Kidney glomerular epithelial cell (primary cell): ENCODE data around the gene NEAT1.

Source experiments
- DNase-seq: peaks from one replicate; lab custom pipeline; 2025; lab: John Stamatoyannopoulos, UW

NEAT1 gene

DNA sequence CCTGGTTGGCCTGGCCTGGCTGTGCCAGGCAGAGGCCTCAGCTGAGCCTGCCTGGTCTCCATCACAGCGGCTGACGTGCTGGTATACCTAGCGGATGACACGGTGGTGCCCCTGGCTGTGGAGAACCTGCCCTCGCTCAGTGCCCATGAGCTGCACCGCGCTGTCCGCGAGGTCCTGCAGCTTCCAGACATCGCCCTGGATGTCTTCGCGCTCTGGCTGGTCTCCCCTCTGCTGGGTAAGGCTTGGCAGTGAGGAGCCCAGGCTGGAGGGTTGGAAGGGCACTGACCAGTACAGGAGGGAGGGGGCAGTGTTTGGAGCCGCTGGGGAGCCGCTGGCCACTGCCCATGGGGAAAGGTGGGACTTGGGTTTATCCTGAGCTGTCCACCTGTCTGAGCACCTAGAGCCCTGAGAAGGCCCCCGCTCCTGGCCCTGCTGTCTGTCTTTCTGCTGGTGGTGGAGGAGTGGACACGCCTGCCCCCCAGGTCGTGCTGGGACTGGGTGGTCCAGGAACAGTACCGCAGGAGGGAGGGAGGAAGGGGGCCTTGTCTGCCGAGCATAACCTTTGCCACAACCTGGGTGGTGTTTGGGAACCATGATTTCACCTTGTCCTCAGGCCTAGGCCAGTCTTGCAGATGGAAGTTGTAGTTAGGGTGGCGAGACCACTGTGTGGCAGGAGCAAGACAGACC lies 33.2 kb upstream of the NEAT1 start:
- no peak for DNase-seq

DNA sequence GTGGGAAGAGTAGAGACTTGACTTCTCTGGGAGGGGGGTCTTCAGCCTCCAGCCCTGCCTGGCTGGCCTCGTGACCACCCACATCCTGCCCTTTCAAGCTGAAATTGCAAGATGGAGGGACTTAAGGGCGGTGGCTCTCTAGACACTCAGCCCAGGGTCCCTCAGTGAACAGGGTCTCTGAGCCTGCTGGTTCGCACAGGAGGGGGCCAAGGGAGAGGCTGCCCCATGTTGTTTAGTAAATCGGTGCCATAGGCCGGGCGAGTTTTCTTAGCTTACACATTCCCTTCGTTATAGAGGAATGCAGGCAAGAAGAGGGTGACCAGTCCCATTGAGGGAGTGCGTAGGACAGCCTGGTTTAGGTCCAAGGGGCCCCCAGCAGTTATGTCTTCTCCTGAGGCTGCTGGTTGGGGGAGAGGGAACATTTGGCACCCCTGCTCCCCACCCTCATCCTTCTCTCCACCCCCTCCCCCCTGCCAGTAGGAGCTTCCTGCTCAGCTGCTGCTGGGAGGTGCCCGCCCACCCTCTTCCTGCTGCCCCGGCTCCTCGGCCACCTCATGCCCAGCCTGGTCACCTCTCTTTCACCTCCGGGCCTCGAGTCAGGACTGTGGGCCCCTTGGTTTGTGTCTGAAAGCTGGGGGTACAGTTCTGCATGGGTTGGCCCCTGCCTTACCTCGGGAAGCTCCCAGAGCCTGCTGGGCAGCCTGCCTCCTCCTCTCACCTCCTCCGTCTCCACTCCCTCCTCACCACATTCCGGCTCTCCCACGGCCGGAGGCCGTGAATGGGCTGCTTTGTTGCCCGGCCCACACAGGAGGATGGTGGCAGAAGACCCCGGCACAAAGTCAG lies 32.3 kb upstream of the NEAT1 start:
- no peak for DNase-seq

DNA sequence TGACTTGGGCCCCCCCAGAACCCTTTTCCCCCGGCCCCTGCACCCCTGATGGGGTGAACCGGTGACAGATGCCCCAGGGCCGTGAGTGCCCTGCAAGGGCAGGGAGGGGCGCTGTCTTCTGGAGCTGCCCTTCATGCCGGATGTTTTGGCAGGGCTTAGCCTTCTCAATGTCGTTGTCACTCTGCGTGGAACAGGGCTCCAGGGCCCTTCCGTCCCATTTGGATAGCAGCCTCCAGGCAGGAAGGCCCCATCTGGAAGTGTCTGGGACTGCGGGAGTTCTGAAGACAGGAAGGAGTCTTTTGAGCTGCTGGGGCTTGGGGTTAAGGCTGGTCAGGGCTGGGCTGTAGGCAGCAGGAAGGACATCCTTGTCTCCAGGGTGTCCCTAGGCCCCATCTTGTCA lies 31.6 kb upstream of the NEAT1 start:
- DNase-seq = no peak

DNA sequence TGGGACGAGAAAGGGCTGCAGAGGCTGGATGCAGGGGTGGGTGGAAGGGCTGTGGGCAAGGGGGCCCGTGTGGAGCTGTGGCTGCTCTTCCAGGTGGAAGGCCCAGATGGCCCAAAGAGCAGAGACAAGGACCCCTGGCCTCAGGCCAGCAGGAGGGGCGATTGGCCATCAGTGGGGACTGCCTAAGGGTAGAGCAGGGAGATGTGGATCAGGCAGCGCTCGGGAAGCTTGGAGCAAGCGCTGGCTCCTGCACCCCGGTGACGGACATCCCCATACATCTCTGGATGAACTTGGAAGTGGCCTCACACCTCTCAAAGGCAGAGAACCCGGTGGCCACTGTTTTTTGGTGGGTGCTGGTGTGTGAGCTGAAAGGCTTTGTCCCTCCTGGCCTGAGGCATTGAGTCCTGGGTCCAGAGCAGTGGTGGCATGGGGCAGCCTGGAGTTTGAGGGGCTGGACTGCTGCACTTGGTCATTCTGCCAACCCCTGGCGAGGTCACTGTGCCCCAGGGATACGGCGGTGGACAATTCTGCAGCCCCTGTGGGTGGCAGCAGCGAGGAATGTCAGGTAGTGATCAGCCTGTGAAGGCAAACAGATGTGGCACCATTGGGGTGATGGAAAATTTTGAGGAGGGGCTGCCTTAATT lies 30.3 kb upstream of the NEAT1 start:
- no peak for DNase-seq

DNA sequence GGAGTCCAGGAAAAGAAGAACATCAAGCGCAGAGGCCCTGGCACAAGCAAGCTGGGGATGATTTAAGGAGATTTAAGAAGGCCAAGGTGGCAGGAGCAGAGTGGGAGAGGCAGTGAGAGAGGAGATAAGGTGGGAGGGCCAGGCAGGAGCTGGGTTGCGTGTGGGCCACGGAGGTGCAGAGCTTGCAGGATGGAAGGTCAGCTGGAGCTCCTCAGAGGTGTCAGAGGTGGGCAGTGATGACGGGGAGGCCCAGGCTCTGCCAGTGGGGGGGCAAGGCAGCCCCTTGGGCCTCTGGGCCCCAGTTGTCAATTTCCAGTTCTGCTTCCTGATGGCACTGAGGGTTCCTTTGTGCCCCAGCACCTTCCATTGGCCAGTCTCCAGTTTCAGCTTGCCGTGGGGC lies 29.7 kb upstream of the NEAT1 start:
- DNase-seq = no peak

DNA sequence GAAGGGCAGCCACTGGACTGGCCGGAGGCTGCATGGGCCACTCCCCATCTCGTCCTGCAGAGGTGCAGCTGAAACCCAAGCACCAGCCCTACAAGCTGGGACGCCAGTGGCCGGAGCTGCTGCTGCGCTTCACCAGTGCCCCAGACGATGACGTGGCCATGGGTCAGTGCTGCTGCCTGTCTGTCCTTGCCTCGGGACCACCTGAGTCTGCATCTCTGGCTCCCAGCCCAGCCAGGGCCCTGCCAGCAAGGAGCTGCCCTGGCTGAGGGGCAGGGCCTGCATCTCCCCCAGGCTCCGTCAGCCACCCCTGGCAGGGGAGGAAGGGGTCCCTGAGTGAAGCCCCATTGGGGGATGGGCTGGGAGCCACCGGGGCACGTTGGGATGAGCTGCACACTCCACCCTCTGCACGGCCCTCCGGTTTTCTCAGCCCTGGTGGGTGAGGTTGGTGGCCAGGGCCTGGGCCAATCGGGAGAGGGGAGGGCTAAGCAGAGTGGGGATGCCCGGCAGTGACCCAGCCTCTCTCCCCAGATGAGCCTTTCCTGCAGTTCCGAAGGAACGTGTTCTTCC lies 29.0 kb upstream of the NEAT1 start:
- DNase-seq = no peak

DNA sequence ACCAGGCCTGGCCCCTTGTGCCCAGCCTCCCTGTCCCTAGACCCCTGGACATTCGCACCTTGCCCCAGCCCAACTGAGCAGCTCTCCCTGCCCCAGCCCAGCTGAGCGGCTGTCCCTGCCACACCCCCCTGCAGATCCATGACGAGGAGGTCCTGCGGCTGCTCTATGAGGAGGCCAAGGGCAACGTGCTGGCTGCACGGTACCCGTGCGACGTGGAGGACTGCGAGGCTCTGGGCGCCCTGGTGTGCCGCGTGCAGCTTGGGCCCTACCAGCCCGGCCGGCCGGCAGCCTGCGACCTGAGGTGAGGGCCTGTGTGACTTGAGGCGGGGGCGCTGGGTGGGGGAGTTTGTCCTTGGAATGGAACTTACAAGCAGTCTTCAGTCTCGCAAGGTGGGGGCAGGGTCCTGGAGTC lies 28.5 kb upstream of the NEAT1 start:
- DNase-seq = no peak

DNA sequence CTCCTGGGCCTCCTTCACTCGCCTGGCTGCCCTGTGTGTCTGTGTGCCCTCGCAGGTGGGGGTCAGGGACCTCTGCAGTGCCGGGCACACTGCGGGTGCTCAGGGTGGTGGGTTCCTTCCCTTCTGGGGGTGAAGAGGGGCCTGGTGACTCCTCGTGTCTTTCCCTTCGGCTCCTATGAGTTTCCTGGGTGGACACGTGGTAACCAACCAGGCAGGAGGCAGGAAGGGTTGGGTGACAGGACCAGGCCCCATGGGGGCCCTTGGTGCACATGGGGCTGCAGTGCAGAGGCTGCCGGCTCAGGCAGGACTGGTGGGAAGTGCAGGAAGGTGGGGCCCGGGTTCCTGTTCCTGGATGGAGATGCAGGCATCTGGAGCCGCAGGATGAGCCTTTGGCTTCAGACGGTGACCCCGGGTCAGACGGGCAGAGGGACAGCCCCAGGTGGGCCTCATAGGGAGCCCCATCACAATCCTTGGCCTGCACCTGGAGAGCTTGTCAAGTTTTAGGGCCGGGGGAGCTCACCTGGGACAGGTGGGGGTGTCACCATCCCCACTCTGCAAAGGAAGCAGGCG lies 26.6 kb upstream of the NEAT1 start:
- no peak for DNase-seq

DNA sequence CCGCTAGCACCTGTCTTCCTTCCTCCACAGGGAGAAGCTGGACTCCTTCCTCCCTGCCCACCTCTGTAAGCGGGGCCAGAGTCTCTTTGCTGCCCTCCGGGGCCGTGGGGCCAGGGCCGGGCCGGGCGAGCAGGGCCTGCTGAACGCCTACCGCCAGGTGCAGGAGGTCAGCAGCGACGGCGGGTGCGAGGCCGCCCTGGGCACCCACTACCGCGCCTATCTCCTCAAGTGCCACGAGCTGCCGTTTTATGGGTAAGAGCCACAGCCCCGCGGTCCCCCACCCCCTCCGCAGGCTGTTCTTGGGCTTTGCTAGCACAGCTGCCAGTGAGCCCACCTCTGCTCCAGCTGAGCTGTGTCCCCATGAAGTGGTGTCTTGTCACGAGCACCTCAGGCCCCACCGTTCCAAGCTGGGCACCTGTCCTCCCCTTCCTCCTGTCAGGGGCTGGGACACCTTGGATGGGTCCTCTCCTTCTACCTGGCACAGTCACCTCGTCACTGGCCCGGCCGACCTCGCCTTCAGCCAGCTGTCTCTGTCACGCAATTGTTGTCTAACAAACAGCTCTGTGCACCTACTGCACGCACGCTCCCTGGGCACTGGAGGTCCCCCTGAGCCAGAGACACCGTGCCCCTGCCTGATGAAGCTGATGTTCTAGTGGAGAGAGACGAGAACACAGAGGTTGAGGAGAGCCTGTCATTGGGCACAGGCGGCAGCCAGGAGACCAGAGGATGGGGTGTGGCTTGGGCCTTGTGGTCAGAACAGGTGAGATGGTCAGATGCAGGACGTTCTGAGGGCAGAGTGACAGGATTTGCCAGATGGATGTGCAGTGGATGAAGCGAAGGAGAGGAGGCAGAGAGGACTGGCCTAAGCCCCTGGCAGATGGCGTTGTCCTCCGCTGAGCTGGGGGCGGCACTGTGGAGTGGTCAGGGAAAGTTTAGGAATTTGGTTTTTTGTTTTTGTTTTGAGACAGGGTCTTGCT lies 25.5 kb upstream of the NEAT1 start:
- DNase-seq = no peak

DNA sequence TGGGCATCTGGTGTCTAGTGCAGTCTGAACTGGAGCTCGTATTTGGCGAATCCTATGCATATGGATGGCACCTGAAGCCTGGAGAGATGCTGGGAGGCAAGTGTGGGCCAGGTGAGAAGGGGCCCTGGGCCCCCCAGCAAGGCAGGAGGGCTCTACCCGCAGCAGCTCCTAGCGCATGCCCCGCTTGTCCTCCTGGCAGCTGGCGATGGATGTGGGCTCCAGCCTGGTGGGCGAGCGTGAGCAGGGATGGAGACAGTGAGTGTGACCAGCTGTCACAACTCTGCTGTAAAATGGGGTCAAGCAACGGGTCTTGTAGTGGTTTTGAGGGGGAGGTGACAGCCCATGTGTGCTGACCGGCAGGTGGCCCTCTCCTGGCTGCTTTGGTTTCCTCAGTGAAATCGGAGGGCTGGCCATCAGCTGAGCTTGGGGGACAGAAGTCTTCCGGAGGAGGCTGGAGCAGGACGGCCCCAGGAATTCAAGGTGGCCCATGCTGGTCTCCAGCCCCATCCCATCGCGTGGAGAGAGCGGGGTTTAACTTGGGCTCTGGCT lies 24.2 kb upstream of the NEAT1 start:
- no peak for DNase-seq

DNA sequence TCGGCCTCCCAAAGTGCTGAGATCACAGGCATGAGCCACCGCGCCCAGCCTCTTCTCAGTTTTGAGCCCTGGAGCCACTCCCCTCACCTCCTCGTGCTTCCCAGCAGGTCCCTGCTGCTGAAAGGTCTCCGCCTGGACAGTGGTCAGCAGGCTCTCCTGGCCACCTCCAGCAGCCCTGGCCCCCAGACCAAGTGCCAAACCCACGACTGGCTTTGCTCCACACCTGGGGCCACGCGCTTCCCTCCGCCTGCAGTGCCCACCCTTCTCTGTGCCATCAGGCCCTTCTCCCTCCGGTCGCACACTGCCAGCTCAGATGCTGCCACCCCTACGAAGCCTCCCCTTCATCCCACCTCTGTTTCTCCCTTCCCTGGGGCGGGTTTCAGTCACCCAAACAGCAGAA lies 23.3 kb upstream of the NEAT1 start:
- DNase-seq = no peak

DNA sequence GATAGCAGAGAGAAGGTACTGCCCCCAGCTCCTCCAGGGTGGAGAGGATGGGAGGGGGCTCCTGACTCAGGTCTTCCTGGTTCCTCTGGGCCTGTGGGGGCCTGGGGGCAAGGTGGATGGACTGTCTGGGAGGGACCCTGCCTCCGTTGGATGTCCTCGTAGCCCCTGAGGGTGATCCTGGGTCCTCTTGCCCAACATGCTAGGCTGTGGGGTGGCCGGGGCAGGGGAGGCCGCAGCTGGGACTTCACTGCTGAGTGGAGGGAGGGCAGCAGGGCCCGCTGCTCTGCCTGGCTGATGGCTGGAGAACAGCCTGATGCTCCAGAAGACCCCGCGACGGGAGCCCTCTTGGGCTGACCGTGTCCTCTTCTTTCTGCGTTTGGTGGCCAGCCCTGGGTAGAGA lies 22.8 kb upstream of the NEAT1 start:
- no peak for DNase-seq

DNA sequence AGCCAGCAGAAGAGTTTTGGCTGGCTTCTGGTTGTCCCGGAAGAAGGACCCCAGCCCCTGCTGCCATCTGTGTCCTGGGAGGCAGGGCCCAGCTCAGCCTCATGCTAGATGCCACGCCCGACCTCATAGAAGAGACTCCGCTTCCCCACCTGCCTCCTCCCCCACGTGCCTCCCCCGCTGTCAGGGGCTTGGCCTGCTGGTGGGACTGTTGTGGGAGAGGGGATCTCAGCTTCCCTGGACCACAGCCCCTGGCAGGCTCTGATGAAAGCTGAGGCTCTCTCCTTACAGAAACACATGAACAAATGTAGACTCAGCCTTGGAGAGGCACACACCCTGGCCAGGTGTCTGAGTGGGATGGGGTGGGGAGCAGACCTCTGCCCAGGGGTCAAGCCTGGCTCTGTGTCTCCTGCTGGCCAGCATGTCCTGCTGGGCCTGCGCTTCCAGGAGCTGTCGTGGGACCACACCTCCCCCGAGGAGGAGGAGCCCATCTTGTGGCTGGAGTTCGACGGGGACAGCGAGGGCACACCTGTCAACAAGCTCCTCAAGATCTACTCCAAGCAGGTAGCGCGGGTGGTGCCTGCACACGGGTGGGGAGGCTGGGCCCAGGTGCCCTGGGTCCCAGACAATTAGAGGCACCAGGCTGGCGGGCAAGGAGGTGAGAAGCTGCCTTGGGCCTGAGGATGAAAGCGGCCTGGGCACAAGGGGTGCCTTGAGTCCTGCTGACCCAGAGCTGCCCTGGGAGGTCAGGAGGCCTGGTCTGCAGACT lies 22.1 kb upstream of the NEAT1 start:
- DNase-seq = no peak

DNA sequence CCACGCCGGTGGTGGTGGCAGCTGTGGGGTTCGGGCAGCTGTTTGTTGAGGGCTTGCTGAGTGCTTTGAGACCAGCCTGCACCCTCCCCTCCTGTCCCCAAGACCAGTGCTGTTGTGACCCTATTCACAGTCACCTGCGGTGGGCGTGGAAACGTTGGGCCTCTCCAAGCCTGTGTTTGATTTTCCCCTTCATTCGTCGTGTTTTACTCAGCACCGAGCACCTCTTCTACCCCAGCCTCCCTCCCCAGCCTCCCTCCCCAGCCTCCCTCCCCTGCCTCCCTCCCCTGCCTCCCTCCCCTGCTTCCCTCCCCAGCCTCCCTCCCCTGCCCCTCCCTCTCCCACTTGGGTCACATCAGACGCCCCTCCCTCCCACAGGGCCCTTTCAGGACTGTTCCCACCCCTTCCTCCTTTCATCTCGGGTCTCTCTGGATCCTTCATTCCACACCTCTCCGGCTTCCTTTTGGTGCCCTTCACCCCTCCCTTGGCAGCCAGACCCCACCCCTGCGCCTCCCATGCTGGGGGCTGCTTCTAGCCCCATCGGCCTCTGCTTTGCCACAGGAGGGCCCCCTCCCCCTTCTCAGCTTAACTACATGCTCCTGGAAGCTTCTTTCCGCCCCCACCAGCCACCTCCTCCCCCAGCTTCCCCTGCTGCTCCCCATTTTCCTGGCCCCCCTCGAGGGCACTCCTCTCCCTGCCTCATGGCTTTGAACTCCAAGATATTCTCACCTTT lies 21.4 kb upstream of the NEAT1 start:
- no peak for DNase-seq

DNA sequence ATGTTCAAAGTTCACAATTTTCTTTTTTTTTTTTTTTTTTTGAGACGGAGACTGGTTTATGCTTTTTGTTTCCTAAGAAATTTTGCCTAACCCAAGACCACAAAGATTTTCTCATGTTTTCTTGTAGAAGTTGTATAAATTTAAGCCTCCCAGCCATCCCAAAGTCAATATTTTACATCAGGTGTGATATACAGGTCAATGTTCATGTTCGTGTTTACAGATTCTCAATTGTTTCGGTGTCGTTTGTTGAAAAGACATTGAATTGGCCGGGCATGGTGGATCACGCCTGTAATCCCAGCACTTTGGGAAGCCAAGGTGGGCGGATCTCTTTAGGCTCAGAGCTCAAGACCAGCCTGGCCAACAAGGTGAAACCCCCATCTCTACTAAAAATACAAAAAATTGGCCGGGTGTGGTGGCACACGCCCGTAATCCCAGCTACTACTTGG lies 20.8 kb upstream of the NEAT1 start:
- no peak for DNase-seq

DNA sequence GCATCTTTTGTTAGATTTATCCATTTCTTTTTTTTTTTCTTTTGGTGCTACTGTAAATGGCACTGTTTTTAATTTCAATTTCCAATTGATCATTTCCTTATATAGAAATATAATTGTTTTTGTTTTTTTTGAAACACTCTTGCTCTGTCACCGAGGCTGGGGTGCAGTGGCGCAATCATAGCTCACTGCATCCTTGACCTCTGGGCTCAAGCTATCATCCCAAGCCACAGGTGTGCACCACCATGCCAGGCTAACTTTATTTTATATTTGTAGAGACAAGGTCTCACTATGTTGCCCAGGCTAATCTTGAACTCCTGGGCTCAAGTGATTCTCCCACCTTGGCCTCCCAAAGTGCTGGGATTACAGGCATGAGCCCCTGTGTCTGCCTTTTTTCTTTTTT lies 19.8 kb upstream of the NEAT1 start:
- DNase-seq = no peak

DNA sequence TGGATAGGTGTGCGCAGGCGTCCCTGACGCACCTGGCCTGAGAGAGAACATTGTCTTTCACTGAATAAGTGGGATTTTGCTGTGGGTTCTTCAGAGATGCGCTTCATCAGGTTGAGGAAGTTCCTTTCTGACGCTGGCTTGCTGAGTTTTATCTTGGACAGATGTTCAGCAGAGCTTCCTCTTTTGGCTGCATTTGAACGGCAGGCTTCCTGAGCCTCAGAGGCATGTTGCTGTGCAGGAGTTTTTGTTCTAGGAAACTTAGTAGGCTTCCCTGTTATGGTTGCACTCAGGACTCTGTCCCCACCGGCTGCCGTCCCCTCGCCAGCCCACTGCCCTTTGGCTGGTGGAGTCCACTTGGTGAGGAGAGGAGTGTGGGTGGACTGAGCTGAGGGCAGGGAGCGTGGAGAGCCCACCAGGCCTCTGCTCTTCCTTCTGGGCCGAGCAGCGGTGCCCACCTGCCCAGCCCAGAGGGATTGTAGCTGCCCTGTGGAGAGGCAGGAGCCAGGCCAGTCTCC lies 18.9 kb upstream of the NEAT1 start:
- DNase-seq = no peak

DNA sequence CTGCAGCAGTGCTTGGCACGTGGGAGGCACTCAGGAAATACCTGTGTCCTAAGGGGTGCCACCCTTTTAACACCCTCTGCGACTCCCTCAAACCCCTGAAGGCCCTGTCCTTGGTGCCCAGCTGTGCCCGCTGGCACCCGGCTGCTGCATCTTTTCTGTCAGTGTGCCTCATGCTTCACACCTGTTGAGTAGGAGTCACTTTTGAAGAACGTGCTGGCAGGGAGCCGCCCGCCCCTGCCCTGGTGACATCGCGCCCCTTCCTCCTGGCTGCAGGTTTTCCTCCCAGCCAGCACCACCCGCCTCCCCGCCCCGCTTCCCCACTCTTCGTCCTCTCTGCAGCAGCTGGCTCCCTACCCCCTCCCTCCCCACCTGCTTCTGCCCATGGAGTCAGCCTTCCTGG lies 18.4 kb upstream of the NEAT1 start:
- no peak for DNase-seq

DNA sequence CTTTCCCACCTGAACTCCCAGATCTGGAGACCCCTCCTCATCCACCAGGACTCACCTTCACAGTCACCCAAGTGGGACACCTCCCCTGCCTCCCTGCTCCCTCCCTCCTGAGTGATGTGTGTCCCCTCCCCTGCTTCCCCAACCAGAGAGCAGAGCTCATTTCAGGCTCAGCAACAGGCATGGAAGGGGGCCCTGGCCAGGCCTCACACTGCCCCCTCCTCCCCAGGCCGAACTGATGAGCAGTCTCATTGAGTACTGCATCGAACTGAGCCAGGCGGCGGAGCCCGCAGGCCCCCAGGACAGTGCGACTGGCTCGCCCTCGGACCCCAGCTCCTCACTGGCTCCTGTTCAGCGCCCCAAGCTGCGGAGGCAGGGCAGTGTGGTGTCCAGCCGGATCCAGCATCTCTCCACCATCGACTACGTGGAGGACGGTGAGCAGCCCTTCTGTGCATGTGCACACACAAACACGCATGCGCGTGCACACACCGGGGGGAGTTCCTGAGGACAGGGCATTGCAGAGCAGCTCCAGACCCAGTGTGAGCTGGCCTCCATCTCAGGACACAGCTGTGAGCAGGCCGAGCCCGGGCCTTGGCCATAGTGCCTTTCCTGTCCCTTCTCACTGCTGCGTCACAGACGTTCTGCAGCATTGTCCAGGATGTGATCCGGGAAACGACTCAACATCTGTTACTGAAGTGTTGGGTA lies 17.8 kb upstream of the NEAT1 start:
- no peak for DNase-seq
